DOHH2 (cell line): ENCODE data around the gene ZNRF1.

ENCODE experiments used
- H3F3A ChIP-seq: fragments of 200-600 bp; sonication (generic), shearing (Covaris generic); 2 replicates; pipeline ENCODE4 v1.6.0; 2016; ENCODE audit warnings: antibody characterized with exemption, mild to moderate bottlenecking; ENCODE audit not compliant: control insufficient read depth, insufficient read depth
- H3K27ac ChIP-seq: fragments of 200-600 bp; sonication (generic); 2 replicates; pipeline ENCODE4 v1.5.1; 2014; ENCODE audit warnings: low read depth, mild to moderate bottlenecking, low read length, moderate library complexity
- H3K27me3 ChIP-seq: fragments of 200-600 bp; sonication (generic); 2 replicates; pipeline ENCODE4 v1.6.1; 2014; ENCODE audit warnings: mild to moderate bottlenecking, low read length, mixed read lengths; ENCODE audit not compliant: control insufficient read depth
- H3K36me3 ChIP-seq: fragments of 200-600 bp; sonication (generic); 2 replicates; pipeline ENCODE4 v1.6.1; 2014; ENCODE audit warnings: mild to moderate bottlenecking, low read length, moderate library complexity, mixed read lengths; ENCODE audit not compliant: control insufficient read depth
- H3K4me1 ChIP-seq: fragments of 200-600 bp; sonication (generic); 2 replicates; pipeline ENCODE4 v1.6.1; 2014; ENCODE audit warnings: mild to moderate bottlenecking, low read length, mixed read lengths; ENCODE audit not compliant: control insufficient read depth
- H3K4me2 ChIP-seq: fragments of 200-600 bp; sonication (generic); 2 replicates; pipeline ENCODE4 v1.6.0; 2014; ENCODE audit warnings: mild to moderate bottlenecking, low read length, moderate library complexity
- H3K4me3 ChIP-seq: fragments of 200-600 bp; sonication (generic); 2 replicates; pipeline ENCODE4 v1.5.1; 2014; ENCODE audit warnings: mild to moderate bottlenecking, low read length, mixed read lengths
- H3K79me2 ChIP-seq: fragments of 200-600 bp; sonication (generic); 2 replicates; pipeline ENCODE4 v1.6.1; 2014; ENCODE audit warnings: mild to moderate bottlenecking, low read length, mixed read lengths; ENCODE audit not compliant: control insufficient read depth
- H3K9me2 ChIP-seq: fragments of 200-600 bp; sonication (generic); replicated peaks from 2 replicates; pipeline ENCODE4 v1.6.1; 2014; ENCODE audit warnings: mild to moderate bottlenecking, low read length, mixed read lengths; ENCODE audit not compliant: control insufficient read depth
- H3K9me3 ChIP-seq: fragments of 200-600 bp; sonication (generic); 2 replicates; pipeline ENCODE4 v1.6.1; 2014; ENCODE audit warnings: antibody characterized with exemption, low read length, mixed read lengths; ENCODE audit not compliant: control insufficient read depth, insufficient read depth
- H4K20me1 ChIP-seq: fragments of 200-600 bp; sonication (generic); 2 replicates; pipeline ENCODE4 v1.6.0; 2014; ENCODE audit warnings: low read depth, mild to moderate bottlenecking, antibody characterized with exemption, low read length, moderate library complexity; ENCODE audit not compliant: control insufficient read depth, insufficient read depth
- EZH2phosphoT487 ChIP-seq: fragments of 200-600 bp; sonication (generic); IDR thresholded peaks from 2 replicates; pipeline ENCODE4 v1.6.1; 2017; ENCODE audit warnings: borderline replicate concordance, mild to moderate bottlenecking, antibody characterized with exemption, low read length, moderate library complexity, mixed read lengths
- TF ChIP-seq, protein P1 (sequence below): fragments of 200-600 bp; sonication (generic); IDR thresholded peaks from one replicate; pipeline ENCODE4 v1.5.1; 2014; ENCODE audit warnings: antibody characterized with exemption, mild to moderate bottlenecking, low read depth, low read length; ENCODE audit not compliant: poor library complexity, severe bottlenecking

ZNRF1 gene

DNA sequence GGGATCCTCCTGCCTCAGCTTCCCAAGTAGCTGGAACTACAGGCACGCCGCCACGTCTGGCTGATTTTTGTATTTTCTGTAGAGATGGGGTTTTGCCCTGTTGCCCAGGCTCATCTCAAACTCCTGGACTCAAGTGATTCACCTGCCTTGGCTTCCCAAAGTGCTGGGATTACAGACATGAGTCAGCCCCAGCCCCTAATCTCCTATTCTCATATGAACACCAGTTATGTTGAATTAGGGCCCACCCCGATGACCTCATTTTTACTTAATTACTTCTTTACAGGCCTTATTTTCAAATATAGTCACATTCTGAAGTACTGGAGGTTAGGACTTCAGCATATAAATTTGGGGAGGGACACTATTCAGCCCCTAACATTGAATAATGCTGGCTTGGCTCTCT is 49.2 kb downstream of the ZNRF1 start:
- Histone ChIP-seq H3K9me2 (no peaks in the 10 kb centered on the region), H3K4me1 (peaks cover 10% of the 10 kb centered on the region), H3K4me3 (no peak overlapping the region), H3K36me3 (no peaks in the 10 kb centered on the region), H3K27me3 (no peaks in the 10 kb centered on the region), H3F3A (no peaks in the 10 kb centered on the region), H3K27ac (no peak overlapping the region), H3K4me2 (no peak overlapping the region), H3K9me3 (no peaks in the 10 kb centered on the region), H3K79me2 (peaks cover 7% of the 10 kb centered on the region; the same call in 1 of the 2 replicates), H4K20me1 (no peaks in the 10 kb centered on the region)
- TF ChIP-seq EZH2phosphoT487 = no peak
- TF ChIP-seq, protein P1, sequence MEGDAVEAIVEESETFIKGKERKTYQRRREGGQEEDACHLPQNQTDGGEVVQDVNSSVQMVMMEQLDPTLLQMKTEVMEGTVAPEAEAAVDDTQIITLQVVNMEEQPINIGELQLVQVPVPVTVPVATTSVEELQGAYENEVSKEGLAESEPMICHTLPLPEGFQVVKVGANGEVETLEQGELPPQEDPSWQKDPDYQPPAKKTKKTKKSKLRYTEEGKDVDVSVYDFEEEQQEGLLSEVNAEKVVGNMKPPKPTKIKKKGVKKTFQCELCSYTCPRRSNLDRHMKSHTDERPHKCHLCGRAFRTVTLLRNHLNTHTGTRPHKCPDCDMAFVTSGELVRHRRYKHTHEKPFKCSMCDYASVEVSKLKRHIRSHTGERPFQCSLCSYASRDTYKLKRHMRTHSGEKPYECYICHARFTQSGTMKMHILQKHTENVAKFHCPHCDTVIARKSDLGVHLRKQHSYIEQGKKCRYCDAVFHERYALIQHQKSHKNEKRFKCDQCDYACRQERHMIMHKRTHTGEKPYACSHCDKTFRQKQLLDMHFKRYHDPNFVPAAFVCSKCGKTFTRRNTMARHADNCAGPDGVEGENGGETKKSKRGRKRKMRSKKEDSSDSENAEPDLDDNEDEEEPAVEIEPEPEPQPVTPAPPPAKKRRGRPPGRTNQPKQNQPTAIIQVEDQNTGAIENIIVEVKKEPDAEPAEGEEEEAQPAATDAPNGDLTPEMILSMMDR = no peak

- no peaks in the 10 kb centered on the region for H3K27me3 ChIP-seq
- H3F3A ChIP-seq = no peaks in the 10 kb centered on the region
- H4K20me1 ChIP-seq = no peaks in the 10 kb centered on the region
- H3K9me3 ChIP-seq = no peaks in the 10 kb centered on the region
- no peak overlapping the region for H3K27ac ChIP-seq
- peaks cover 7% of the 10 kb centered on the region; the same call in 1 of the 2 replicates for H3K79me2 ChIP-seq
- no peak overlapping the region for H3K4me2 ChIP-seq
- TF ChIP-seq, protein P1 = no peak
- no peak for TF ChIP-seq EZH2phosphoT487
- peaks cover 8% of the 10 kb centered on the region for H3K4me1 ChIP-seq
- H3K9me2 ChIP-seq = no peaks in the 10 kb centered on the region
- no peak overlapping the region for H3K4me3 ChIP-seq
- H3K36me3 ChIP-seq = no peaks in the 10 kb centered on the region
Measured at GRCh38 chr16:75048530-75048929, 49.7 kb downstream of the ZNRF1 start.

DNA sequence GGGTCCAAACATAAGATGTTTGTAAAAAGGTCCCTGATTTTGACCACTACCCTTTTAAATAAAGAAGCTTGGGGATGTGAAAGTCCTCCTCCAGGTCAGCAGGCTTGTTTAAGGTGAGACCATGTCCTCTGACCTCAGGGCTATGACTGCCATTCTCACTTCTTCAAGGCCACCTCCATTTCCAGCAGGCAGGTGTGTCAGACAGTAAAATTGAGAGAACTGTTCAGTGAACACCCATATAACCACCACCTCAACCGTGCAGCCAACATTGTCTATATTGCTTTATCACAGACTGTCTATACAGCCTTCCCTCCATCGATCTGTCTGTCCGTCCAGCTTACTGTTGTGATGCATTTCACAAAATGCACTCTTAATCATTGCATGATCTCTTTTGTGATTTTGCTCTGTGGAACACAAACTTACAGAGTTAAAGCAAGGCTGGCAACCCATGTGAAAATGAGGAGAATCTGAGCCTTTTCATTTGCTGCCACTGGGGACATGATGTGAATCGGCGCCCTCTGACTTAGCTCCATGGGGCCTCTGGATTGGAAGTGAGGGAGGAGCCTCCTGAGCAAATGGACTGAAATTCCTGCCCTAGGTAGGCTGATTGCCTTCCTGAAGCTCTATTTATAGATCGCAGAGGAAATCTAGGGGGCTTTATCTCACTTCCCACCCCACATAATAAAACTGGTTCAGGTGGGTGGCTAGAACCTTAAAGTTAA is 53.8 kb downstream of the ZNRF1 start:
- no peaks in the 10 kb centered on the region for H3F3A ChIP-seq
- no peaks in the 10 kb centered on the region for H3K36me3 ChIP-seq
- no peaks in the 10 kb centered on the region for H3K9me3 ChIP-seq
- H3K4me2 ChIP-seq = no peak overlapping the region
- no peak overlapping the region for H3K4me3 ChIP-seq
- 0 out of 2 replicates have a peak, but pooled peaks cover 2% of the 10 kb centered on the region for H3K79me2 ChIP-seq
- H3K9me2 ChIP-seq = no peaks in the 10 kb centered on the region
- no peaks in the 10 kb centered on the region for H4K20me1 ChIP-seq
- H3K27me3 ChIP-seq = no peaks in the 10 kb centered on the region
- no peak overlapping the region for H3K27ac ChIP-seq
- H3K4me1 ChIP-seq = no peaks in the 10 kb centered on the region
- TF ChIP-seq, protein P1 = no peak
- no peak for TF ChIP-seq EZH2phosphoT487
